Measurements from ENCODE around the gene SUSD6.

The SUSD6 gene

GRCh38 chr14:69699748-69700303, 88.4 kb downstream of the SUSD6 start:
- TF ChIP-seq, protein P1, sequence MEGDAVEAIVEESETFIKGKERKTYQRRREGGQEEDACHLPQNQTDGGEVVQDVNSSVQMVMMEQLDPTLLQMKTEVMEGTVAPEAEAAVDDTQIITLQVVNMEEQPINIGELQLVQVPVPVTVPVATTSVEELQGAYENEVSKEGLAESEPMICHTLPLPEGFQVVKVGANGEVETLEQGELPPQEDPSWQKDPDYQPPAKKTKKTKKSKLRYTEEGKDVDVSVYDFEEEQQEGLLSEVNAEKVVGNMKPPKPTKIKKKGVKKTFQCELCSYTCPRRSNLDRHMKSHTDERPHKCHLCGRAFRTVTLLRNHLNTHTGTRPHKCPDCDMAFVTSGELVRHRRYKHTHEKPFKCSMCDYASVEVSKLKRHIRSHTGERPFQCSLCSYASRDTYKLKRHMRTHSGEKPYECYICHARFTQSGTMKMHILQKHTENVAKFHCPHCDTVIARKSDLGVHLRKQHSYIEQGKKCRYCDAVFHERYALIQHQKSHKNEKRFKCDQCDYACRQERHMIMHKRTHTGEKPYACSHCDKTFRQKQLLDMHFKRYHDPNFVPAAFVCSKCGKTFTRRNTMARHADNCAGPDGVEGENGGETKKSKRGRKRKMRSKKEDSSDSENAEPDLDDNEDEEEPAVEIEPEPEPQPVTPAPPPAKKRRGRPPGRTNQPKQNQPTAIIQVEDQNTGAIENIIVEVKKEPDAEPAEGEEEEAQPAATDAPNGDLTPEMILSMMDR (conservative IDR thresholded peaks at IDR 0.05; ENCODE audit: control insufficient read depth, insufficient read depth, low read depth, low read length) = no peak
- H3K4me3 ChIP-seq (ENCODE audit: control insufficient read depth, low read depth, low read length) = no peak overlapping the region
- DNase-seq (ENCODE audit: low read depth) = no peak

DNA sequence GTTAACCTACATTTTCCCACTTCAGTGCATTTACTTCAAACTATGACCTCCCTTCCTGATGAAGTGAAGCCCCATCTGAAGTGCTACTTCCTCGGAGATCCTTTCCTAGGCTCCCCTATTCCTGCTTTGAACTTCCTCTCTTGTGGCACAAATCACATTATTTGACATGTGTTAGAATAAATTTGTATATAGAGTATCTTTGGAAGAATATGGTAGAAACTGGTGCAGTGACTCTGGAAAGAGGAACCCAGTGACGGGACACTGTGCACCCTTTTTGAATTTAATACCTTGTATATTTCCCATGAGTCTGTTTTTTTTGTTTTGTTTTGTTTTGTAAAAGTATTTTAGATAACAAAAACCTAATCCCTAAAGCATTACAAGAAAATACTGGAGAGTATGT, 89.2 kb downstream of the SUSD6 start:
- no peak overlapping the region for H3K4me3 ChIP-seq (ENCODE audit: control insufficient read depth, low read depth, low read length)
- DNase-seq (ENCODE audit: low read depth) = no peak
- TF ChIP-seq, protein P1 (conservative IDR thresholded peaks at IDR 0.05; ENCODE audit: control insufficient read depth, insufficient read depth, low read depth, low read length) = no peak

DNA sequence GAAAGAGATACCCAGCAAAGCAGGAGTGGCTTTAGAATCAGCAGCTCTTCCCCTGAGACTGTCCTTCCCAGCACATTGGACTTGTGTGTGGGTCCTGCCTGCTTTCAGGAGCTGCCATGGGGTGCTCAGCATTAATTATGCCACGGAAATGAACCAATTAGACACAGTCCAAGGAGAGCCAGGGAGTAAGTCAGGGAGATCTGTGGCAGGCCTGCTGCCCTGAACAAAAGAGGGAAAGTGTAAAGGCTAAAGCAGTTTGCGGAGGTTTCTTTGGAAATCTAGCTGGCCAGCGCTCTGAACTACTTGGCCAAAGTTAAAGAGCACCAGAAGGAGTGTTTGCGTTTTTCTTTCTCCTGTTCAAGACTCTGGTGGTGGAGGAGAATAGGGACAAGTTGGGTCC, 89.9 kb downstream of the SUSD6 start:
- DNase-seq (ENCODE audit: low read depth) = no peak
- TF ChIP-seq, protein P1 (conservative IDR thresholded peaks at IDR 0.05; ENCODE audit: control insufficient read depth, insufficient read depth, low read depth, low read length) = no peak

DNA sequence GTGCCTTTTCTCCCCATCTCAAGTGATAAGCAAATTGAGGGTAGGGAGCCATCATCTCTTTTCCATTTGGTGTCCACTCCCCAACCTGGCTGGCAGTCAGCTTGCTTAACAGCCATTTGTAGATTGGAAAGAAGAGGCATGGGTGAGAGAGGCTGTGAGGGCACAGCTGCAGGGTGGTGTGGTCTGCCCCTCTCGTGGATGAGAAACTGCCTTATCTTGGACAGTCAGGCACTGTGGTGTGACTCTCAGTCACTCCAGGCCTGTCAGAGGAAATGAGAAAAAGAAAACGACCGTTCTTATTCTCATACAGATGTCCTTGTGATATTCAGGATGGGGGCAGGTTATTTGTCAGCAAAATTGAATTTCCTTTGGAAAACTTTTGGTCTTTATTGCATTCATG, 90.5 kb downstream of the SUSD6 start:
- no peak for DNase-seq (ENCODE audit: low read depth)
- H3K4me3 ChIP-seq (ENCODE audit: control insufficient read depth, low read depth, low read length) = no peak overlapping the region
- TF ChIP-seq, protein P1 (conservative IDR thresholded peaks at IDR 0.05; ENCODE audit: control insufficient read depth, insufficient read depth, low read depth, low read length) = no peak

More for the DNA sequence above, 89.9 kb downstream of the SUSD6 start:
- no peak overlapping the region for H3K4me3 ChIP-seq (ENCODE audit: control insufficient read depth, low read depth, low read length)

- DNase-seq (ENCODE audit: low read depth) = no peak
- TF ChIP-seq, protein P1 (conservative IDR thresholded peaks at IDR 0.05; ENCODE audit: control insufficient read depth, insufficient read depth, low read depth, low read length) = no peak
- no peak overlapping the region for H3K4me3 ChIP-seq (ENCODE audit: control insufficient read depth, low read depth, low read length)
Measured at GRCh38 chr14:69703047-69704039, 91.9 kb downstream of the SUSD6 start.

- TF ChIP-seq, protein P1 (conservative IDR thresholded peaks at IDR 0.05; ENCODE audit: control insufficient read depth, insufficient read depth, low read depth, low read length) = no peak
- H3K4me3 ChIP-seq (ENCODE audit: control insufficient read depth, low read depth, low read length) = no peak overlapping the region
- no peak for DNase-seq (ENCODE audit: low read depth)
Measured at GRCh38 chr14:69704319-69704718, 92.9 kb downstream of the SUSD6 start.

Measured in fibroblast of mammary gland (primary cell).